ENCODE measurements around the gene MXD3.

- no peak for TF ChIP-seq GATA2 (IDR thresholded peaks at IDR 0.05; ENCODE audit: low read depth, low read length)
- TF ChIP-seq GATA3 (IDR thresholded peaks at IDR 0.05; ENCODE audit: low read depth, low read length): no peak
Observed at GRCh38 chr5:177319913-177320588, 8.4 kb upstream of the MXD3 start.

Data from SH-SY5Y (cell line).